Right lobe of liver (tissue), 6 donors: Measurements from ENCODE around the gene USO1. TPM values are rescaled to one million over a fixed set of nuclear protein-coding genes. Genes with fewer than 3 reads are reported as not detected.

Experiments
- ATAC-seq, 4 donors: fragments of 200-7000 bp; cut with Tn5 transposase; one replicate each; pipeline ENCODE4 v1.9.1; 2020; ENCODE audit warnings: mild to moderate bottlenecking in 4 of 4, moderate library complexity in 4 of 4
- DNase-seq, 3 donors: peaks; one replicate each; pipeline ENCODE4 v3.0.0-alpha.2; 2020
- H3K27ac ChIP-seq, 3 donors: fragments of 200-600 bp; one replicate each; pipeline ENCODE4 v1.8.0; 2022
- H3K27me3 ChIP-seq, 2 donors: fragments of 200-600 bp; one replicate each; pipeline ENCODE4 v1.8.0; 2022
- H3K36me3 ChIP-seq, 4 donors: fragments of 200-600 bp; sonication (generic) in 1 of 4; one replicate each; pipeline versions ENCODE4 v1.5.1 to v1.8.0; 2017 to 2022; ENCODE audit warnings: control low read depth in 1 of 4
- H3K4me1 ChIP-seq, 4 donors: fragments of 200-600 bp; sonication (generic) in 1 of 4; one replicate each; pipeline versions ENCODE4 v1.5.1 to v1.8.0; 2017 to 2022; ENCODE audit warnings: control low read depth in 1 of 4
- H3K4me3 ChIP-seq, 3 donors: fragments of 200-600 bp; one replicate each; pipeline ENCODE4 v1.8.0; 2022
- H3K9me3 ChIP-seq, 4 donors: fragments of 200-600 bp; sonication (generic) in 1 of 4; one replicate each; pipeline versions ENCODE4 v1.5.1 to v1.8.0; 2017 to 2022; ENCODE audit warnings: control low read depth in 1 of 4
- CTCF ChIP-seq, 4 donors: fragments of 200-600 bp in 3 of 4; fragments of 450-650 bp in 1 of 4; IDR thresholded peaks; one replicate each; pipeline versions ENCODE4 v1.5.1 to v1.8.0; 2016 to 2022; ENCODE audit warnings: antibody characterized with exemption in 4 of 4, mild to moderate bottlenecking in 2 of 4
- POLR2A ChIP-seq: fragments of 450-650 bp; IDR thresholded peaks from one replicate; pipeline ENCODE4 v1.6.1; 2017; ENCODE audit warnings: antibody characterized with exemption, mild to moderate bottlenecking
- WGBS: methylation state at CpG from one replicate; pipeline ENCODE4 v1.1.6; 2018; ENCODE audit warnings: low coverage, low lambda C conversion rate; ENCODE audit not compliant: insufficient coverage; ENCODE audit errors: missing lambda C conversion rate; 5-methylcytosine and 5-hydroxymethylcytosine counted together
- intact Hi-C, 2 donors: fragments of 100-400 bp; cut with DNase I; formaldehyde crosslinking; loops; one replicate each; pipeline versions ENCODE4 v1.11.2 to v1.14.1; 2022
- long read RNA-seq: library from polyadenylated mRNA; unstranded; transcript quantifications from one replicate; pipeline ENCODE4 v2.0.0, GENCODE V29; 2019
- total RNA-seq, 6 experiments: library from RNA; depleted of rRNA in 2 of 6; stranded (reverse); fragments of >200 nt in 2 of 6; fragmentation: NEBNext Ultra II Directional in 3 of 6; extraction: Animal tissue kit (Norgen Biotek cat#: 25700) in 3 of 6; gene quantifications; one replicate each; pipeline versions ENCODE4 v1.1.0 to v1.2.4, GENCODE V29; 2016 to 2023
- donor health status: DM: no; HTN: yes; CAD: no.
- donor health status: DM: no; HTN: no; CAD: no.
- donor health status: DM: no; HTN: no; CAD: no.
- donor health status: DM: no; HTN: yes; CAD: no.
- donor health status: DM: no; HTN: yes; CAD: no.

USO1 gene
- 10 to 100 TPM; 43.7 to 64.0 (median 49.4) TPM for total RNA-seq
- long read RNA-seq, full-length matches to known transcripts, result 1 of 15 reads
- long read RNA-seq, partial matches to known transcripts, result 5 of 15 reads
- long read RNA-seq, other reads (novel, unspliced or antisense), result 9 of 15 reads

GRCh38 chr4:75724066-75724866 lies at the start of gene USO1:
Gene USO1, plus strand, starts transcription at chr4:75724577. Its CDS starts 243 bp downstream, at chr4:75724820.
- H3K27ac ChIP-seq, result peak within 1 kb of the TSS; percentile 86 to 98 (median 95)
- peak; percentile 60 to 87 (median 72) for TF ChIP-seq CTCF (IDR thresholded peaks at IDR 0.05)
- TF ChIP-seq POLR2A, result peak; percentile 96
- no peaks in the 10 kb centered on the region for H3K9me3 ChIP-seq
- H3K4me3 ChIP-seq, result peak within 1 kb of the TSS; percentile 72 to 90 (median 89)
- H3K36me3 ChIP-seq, result peaks cover 0 to 2% (median 0%) of the 10 kb centered on the region in 4 donors
- H3K27me3 ChIP-seq, result no peaks in the 10 kb centered on the region
- DNase-seq, result peak; percentile 99 to 100 (median 100)
- H3K4me1 ChIP-seq, result peaks cover 0 to 35% (median 12%) of the 10 kb centered on the region in 4 donors
- WGBS, result 1% methylated on average over 16 of the region's 48 CpGs
- peak; percentile 93 to 98 (median 95) for ATAC-seq
- intact Hi-C loops, result no loop called here

GRCh38 chr4:75675004-75675531 lies 49.3 kb upstream of the USO1 start:
- H3K36me3 ChIP-seq, result no peaks in the 10 kb centered on the region
- H3K9me3 ChIP-seq, result no peaks in the 10 kb centered on the region
- H3K27me3 ChIP-seq, result no peaks in the 10 kb centered on the region
- ATAC-seq (no peak), DNase-seq (no peak)
- 90% methylated on average over 7 of the region's 11 CpGs for WGBS
- TF ChIP-seq POLR2A (no peak), CTCF (IDR thresholded peaks at IDR 0.05) (no peak)
- no peak overlapping the region for H3K4me3 ChIP-seq
- intact Hi-C loops, result no loop called here
- peaks cover 0 to 15% (median 0%) of the 10 kb centered on the region in 4 donors for H3K4me1 ChIP-seq
- no peak overlapping the region for H3K27ac ChIP-seq

- intact Hi-C loops, result no loop called here
- no peak for DNase-seq
- Histone ChIP-seq H3K36me3 (no peaks in the 10 kb centered on the region), H3K4me1 (no peaks in the 10 kb centered on the region), H3K4me3 (no peak overlapping the region), H3K9me3 (no peaks in the 10 kb centered on the region), H3K27ac (no peak overlapping the region), H3K27me3 (no peaks in the 10 kb centered on the region)
- no peak for ATAC-seq
- no peak for TF ChIP-seq CTCF (IDR thresholded peaks at IDR 0.05)
- TF ChIP-seq POLR2A, result no peak
These were observed 45.9 kb upstream of the USO1 start for GRCh38 chr4:75678473-75678872.

DNA sequence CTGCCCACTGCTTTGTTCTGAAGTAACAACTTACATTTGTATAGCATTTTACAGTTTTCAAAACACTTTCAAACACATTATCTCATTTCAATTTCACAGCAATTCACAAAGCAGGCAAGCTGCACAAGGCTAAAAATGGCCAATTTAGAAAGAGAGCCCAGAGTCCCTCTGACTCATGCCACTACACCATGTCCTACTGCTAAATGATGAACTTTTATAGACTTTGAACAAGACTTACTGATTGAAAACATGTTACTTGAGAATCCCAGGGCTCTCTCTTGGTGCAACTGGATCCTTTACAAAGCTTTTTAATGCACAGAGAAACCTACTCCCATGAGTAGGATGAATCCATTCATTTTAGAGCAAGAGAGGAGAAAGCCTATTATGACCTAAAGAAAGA lies 45.4 kb upstream of the USO1 start:
- no peak for DNase-seq
- H3K36me3 ChIP-seq, result no peaks in the 10 kb centered on the region
- no peak for ATAC-seq
- TF ChIP-seq POLR2A (no peak), CTCF (IDR thresholded peaks at IDR 0.05) (no peak)
- H3K27me3 ChIP-seq, result no peaks in the 10 kb centered on the region
- no peaks in the 10 kb centered on the region for H3K9me3 ChIP-seq
- no peak overlapping the region for H3K27ac ChIP-seq
- intact Hi-C loops, result no loop called here
- H3K4me1 ChIP-seq, result no peaks in the 10 kb centered on the region
- H3K4me3 ChIP-seq, result no peak overlapping the region
